Stimulated activated CD8-positive, alpha-beta memory T cell treated with anti-CD3 and anti-CD28 coated beads, Interleukin-4, amount 100 ng/mL, for 24 hours (primary cell): ENCODE data around the gene CPLX3.

ENCODE experiments used
- DNase-seq: peaks from one replicate; pipeline ENCODE4 v3.0.0-alpha.2; 2020; ENCODE audit warnings: low read depth

Gene CPLX3

DNA sequence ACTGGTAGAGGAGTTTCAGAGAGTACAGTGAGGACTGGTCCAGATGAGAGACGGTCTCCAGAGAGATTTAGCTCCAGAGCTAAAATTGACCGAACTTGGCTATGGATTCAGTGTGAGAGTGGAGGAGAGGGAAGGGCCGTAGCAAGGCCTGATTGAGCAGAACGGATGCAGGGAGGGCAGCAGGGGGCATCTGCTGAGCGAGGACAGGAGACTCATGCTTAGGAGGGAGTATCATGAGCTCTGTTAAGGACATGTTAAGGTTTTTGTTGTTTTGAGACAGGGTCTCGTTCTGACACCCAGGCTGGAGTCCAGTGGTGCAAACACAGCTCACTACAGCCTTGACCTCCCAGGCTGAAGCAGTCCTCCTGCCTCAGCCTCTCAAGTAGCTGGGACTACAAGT lies 21.5 kb upstream of the CPLX3 start:
- DNase-seq, result no peak

GRCh38 chr15:74807282-74807681 lies 19.1 kb upstream of the CPLX3 start:
- no peak for DNase-seq

DNA sequence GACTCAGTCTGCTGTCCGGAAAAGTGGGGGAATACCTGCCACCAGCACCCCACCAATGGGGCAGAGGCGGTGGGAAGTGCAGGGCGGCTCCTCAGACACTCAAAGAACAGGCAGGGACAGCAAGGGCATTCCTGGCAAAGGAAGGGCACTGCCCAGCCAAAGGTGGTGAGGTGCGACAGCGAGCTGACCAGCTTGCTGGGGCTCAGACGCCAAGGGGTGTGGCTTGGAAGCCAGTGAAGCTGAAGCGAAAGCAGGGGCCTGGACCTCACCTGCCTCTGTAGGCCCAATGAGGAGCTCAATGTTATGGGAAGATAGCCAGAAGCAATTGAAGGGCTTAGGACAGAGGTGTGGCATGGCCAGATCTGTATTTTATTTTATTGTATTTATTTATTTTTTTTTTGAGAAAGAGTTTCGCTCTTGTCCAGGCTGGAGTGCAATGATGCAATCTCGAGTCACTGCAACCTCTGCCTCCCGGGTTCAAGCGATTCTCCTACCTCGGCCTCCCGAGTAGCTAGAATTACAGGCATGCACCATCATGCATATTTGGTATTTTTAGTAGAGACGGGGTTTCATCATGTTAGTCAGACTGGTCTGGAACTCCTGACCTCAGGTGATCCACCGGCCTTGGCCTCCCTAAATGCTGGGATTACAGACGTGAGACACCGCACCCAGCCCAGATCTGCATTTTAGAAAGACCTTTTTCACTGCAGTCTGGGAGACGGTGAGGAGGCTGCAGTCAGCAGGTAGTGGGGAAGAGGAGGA lies 18.2 kb upstream of the CPLX3 start:
- DNase-seq, result no peak

DNA sequence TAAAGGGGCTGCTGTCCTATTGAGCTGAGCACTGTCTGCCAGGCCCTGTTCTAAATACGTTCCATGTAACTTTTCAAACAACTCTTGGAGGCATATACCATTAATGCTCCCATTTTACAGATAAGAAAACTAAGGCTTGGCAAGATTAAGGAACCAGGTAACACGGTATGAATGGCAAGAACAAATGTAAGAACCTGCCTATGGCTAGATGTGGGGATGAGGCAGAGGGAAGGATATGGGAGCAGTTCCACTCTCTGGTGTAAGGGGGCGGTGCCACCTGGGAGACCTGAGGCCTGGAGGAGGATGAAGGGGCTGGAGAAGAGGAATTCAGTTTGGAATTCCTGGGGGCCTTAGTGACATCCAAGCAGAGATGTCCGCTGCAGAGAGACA lies 17.6 kb upstream of the CPLX3 start:
- no peak for DNase-seq

GRCh38 chr15:74809242-74809641 lies 17.2 kb upstream of the CPLX3 start:
- DNase-seq, result no peak

DNA sequence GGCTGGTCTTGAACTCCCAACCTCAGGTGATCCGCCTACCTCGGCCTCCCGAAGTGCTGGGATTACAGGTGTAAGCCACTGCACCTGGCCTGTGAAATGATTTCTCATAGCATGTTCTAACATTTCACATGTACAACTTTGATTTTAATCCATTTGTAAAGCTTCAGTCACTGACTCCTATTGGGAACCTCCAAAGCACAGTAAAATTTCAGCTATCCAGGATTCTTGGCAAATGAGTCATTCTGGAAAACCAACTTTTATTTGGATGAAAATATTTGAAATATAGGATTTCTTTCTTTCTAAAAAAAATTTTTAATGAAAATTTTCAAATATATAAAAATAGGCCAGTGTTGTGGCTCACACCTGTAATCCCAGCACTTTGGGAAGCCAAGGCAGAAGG lies 16.5 kb upstream of the CPLX3 start:
- DNase-seq, result no peak

DNA sequence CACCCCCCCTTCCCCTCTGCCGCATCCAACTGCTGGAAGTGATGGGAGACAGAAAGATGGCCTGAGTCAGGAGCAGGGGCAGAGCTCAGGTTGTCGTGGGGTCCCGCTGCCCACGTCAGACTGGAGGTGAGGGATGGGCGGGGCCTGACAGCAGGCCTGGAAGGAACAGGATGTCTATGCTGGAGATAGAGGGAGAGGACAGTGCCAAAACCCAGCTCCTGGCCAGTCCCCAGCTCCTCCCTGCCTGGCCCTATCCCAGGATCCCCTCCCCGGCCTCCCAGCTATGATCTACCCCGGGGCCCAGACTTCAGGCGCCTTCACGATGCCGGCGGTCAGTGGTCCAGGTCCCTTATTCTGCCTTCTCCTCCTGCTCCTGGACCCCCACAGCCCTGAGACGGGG lies 13.9 kb upstream of the CPLX3 start, which contains the start of gene LMAN1L:
Gene LMAN1L (plus strand): TSS at position 303 of the 400 bp plus-strand sequence. CDS start 20 bp downstream, at position 323.
- DNase-seq, result no peak

GRCh38 chr15:74815121-74815934 lies 11.1 kb upstream of the CPLX3 start:
- DNase-seq, result no peak

GRCh38 chr15:74815961-74816360 lies 10.5 kb upstream of the CPLX3 start:
- no peak for DNase-seq

- no peak for DNase-seq
Measured at GRCh38 chr15:74816624-74817369, 9.6 kb upstream of the CPLX3 start.

GRCh38 chr15:74817370-74817737 lies 9.1 kb upstream of the CPLX3 start:
- no peak for DNase-seq

DNA sequence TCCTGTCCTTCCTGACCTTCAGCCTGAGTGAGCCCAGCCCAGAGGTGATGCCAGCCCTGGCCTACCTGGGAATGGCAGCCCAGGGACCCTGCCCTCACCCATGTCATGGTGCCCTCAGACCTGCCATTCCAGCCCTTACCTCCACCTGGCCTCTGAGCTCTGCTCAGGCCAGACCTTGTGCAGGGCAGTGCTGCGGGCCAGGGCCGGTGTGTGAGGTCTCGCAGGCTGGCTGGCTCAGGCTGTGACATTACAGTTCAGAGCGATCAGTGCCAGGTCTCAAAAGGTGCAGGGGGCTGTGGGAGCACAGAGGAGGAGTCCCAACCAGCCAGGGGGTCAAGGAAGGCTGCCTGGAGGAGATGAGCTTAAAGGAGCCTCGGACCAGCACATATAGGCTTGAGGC lies 6.4 kb upstream of the CPLX3 start:
- DNase-seq, result no peak

DNA sequence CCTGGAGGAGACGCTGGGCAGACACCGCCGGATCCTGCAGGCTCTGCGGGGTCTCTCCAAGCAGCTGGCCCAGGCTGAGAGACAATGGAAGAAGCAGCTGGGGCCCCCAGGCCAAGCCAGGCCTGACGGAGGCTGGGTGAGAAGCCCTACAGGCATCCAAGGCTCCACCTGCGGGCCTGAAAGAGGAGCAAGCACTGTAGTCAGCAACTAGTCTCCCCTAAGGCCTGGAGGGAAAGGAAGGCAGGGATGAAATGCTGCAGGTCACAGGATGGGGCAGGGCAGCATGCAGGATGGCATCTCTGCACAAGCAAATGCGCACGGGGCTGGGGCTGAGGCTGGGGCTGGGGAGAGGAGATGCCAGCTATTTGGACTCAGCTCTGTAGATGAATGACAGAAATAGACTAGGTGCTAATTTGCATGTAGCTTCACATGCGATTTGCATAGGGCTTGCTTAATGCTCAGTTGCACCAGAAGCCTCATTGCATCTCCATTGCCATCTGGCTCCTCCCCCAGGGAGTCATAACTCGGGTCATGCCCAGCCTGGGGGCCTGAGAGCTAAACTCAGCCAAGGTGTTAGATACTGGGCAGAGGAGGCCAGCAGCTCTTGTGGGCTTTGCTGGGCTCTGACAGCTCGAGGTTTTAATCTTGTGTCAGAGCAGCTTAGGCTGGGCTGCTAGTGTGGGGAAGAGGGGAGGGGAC lies 5.2 kb upstream of the CPLX3 start:
- no peak for DNase-seq

GRCh38 chr15:74821790-74822158 lies 4.7 kb upstream of the CPLX3 start:
- no peak for DNase-seq

DNA sequence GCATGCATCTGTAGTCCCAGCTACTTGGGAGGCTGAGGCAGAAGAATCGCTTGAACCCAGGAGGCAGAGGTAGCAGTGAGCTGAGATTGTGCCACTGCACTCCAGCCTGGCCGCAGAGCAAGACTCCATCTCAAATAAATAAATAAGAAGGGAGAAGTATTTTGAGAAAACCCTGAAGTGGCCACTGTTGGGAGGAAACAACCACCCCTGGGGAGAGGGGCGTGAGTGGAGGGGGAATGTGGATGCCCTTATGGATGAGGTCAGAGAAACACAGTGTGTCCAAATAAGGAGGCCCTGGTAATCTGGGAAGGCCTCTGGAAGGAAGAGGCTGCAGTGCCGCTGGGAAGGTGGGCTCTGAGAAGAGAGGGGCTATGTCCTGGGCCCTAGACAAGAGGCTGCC lies 4.2 kb upstream of the CPLX3 start:
- DNase-seq, result no peak

- DNase-seq, result no peak
Measured at GRCh38 chr15:74823324-74823723, 3.1 kb upstream of the CPLX3 start.

GRCh38 chr15:74824976-74825375 lies 1.5 kb upstream of the CPLX3 start:
- DNase-seq, result no peak

- DNase-seq, result no peak
Measured at GRCh38 chr15:74825866-74826265, 561 bp upstream of the CPLX3 start.

DNA sequence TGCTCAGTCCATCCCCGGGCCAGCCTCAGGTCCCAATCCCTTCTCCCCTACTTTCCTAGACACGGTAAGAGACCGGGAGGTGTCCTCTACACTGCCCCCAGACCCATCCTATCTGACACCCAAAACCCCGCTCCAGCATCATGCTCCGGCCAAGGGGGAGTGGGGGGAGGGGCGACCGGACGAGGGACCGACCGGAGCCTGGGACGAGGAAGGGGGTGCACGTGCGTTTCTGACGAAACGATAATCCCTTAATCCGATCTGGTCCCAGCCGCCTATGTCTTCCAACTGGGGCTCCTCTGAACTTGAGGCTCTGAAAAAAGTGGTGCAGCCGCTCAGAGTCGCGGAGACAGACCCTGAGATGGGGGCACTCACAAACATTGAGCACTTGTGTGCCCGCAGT lies 494 bp downstream of the CPLX3 start:
- DNase-seq, result no peak

- no peak for DNase-seq
Measured at GRCh38 chr15:74827614-74828013, 1.2 kb downstream of the CPLX3 start.

DNA sequence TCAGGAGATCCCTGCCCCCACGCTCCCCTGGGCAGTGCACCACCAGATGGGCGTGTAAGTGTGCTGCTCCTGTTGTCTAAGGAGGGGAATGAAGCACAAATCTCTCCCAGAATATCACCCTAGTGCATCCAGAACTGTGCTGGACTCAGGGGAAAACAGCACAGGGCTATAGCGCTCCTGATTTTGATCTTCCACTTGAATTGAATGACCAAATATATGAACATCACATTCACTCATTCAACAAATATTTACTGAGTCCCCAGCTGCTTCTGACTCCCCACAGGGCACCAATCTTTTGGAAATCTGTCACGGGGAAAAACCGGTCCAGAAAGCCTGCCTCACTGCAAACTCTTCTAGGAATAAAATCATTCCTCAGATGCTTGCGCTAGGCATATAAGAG lies 2.4 kb downstream of the CPLX3 start:
- no peak for DNase-seq

- DNase-seq, result no peak
Measured at GRCh38 chr15:74829486-74829885, 3.1 kb downstream of the CPLX3 start.
